K562 (cell line): ENCODE results near the gene MME. TPM values are rescaled to one million over a fixed set of nuclear protein-coding genes. Genes with fewer than 3 reads are reported as not detected.

Experiments used
- ATAC-seq: fragments of 200-7000 bp; cut with Tn5 transposase; 3 replicates; pipeline ENCODE4 v1.9.1; 2020; ENCODE audit warnings: moderate library complexity
- BruUV-seq: library from RNA; stranded (reverse); fragments of 400-500 nt; replicated peaks from 2 replicates; lab custom pipeline; 2021; lab: Mats Ljungman, UMichigan
- CTCF ChIA-PET: fragments of 300-600 bp; formaldehyde crosslinking; extraction: SDS; loops from one replicate; lab custom pipeline; 2021; ENCODE audit warnings: low intra/inter-chr PET ratio; lab: Yijun Ruan, JAX
- POLR2A ChIA-PET: fragments of 300-600, 350-650 bp; sonication (Branson Sonifier 250); formaldehyde crosslinking; extraction: SDS; loops from one replicate; lab custom pipeline; 2021; ENCODE audit warnings: antibody characterized with exemption, inconsistent platforms; lab: Yijun Ruan, JAX
- DNase-seq, 4 experiments: peaks; one replicate each; pipeline versions ENCODE4 v3.0.0 to v3.0.0-alpha.2; 2011 to 2018; ENCODE audit warnings: low spot score in 3 of 4, mixed read lengths in 3 of 4; ENCODE audit errors: extremely low read depth in 1 of 4
- FAIRE-seq: peaks from 2 replicates; lab custom pipeline; 2011; peaks lifted over from hg19 to GRCh38; lab: Jason Lieb, UNC
- H2AFZ ChIP-seq: 2 replicates; pipeline ENCODE4 v1.6.0; 2011; ENCODE audit warnings: low read depth, low read length, control low read depth, inconsistent platforms
- H3K27ac ChIP-seq: fragments of 200-600 bp; 3 replicates; pipeline ENCODE4 v1.8.0; 2011; ENCODE audit warnings: low read depth, mild to moderate bottlenecking, control low read depth, inconsistent platforms, low read length, moderate library complexity, mixed read lengths; ENCODE audit errors: extremely low read depth
- H3K27me3 ChIP-seq, 2 experiments: fragments of 300-600 bp in 1 of 2; 2 replicates in 1 of 2; 3 replicates in 1 of 2; pipeline versions ENCODE4 v1.6.0 to v1.8.0; 2011; ENCODE audit warnings: inconsistent platforms in 2 of 2, low read length in 2 of 2, mild to moderate bottlenecking in 1 of 2, mixed read lengths in 1 of 2, moderate library complexity in 1 of 2; ENCODE audit not compliant: control insufficient read depth in 2 of 2, insufficient read depth in 2 of 2
- H3K36me3 ChIP-seq: fragments of 300-600 bp; 3 replicates; pipeline ENCODE4 v1.8.0; 2011; ENCODE audit warnings: mild to moderate bottlenecking, low read length, inconsistent platforms; ENCODE audit not compliant: control insufficient read depth, insufficient read depth
- H3K4me1 ChIP-seq, 2 experiments: fragments of 200-600 bp in 1 of 2; replicated peaks in 1 of 2; 2 replicates in 1 of 2; 3 replicates in 1 of 2; pipeline versions ENCODE4 v1.5.1 to v1.8.0; 2011; ENCODE audit warnings: inconsistent platforms in 2 of 2, low read length in 2 of 2, mild to moderate bottlenecking in 1 of 2, mixed read lengths in 1 of 2, moderate library complexity in 1 of 2; ENCODE audit not compliant: control insufficient read depth in 2 of 2, insufficient read depth in 2 of 2
- H3K4me2 ChIP-seq: 2 replicates; pipeline ENCODE4 v1.6.1; 2011; ENCODE audit warnings: low read length, control low read depth, inconsistent platforms, mixed read lengths; ENCODE audit not compliant: insufficient read depth
- H3K4me3 ChIP-seq: fragments of 200-600 bp; sonication (generic), shearing (Covaris generic); 2 replicates; pipeline ENCODE4 v1.5.1; 2016; ENCODE audit warnings: control low read depth, inconsistent platforms
- H3K79me2 ChIP-seq: fragments of 200-600 bp; 3 replicates; pipeline ENCODE4 v1.8.0; 2011; ENCODE audit warnings: low read length, inconsistent platforms; ENCODE audit not compliant: control insufficient read depth, insufficient read depth
- H3K9ac ChIP-seq, 2 experiments: 2 replicates each; pipeline versions ENCODE4 v1.6.0 to v1.6.1; 2011; ENCODE audit warnings: low read depth in 2 of 2, low read length in 2 of 2, control low read depth in 1 of 2, inconsistent platforms in 1 of 2, mild to moderate bottlenecking in 1 of 2, mixed read lengths in 1 of 2; ENCODE audit not compliant: insufficient read depth in 1 of 2
- H3K9me1 ChIP-seq: one replicate; pipeline ENCODE4 v1.6.0; 2011; ENCODE audit warnings: inconsistent platforms, mild to moderate bottlenecking, low read length, moderate library complexity; ENCODE audit not compliant: control insufficient read depth, insufficient read depth
- H3K9me3 ChIP-seq: replicated peaks from 2 replicates; pipeline ENCODE4 v1.5.1; 2011; ENCODE audit warnings: low read depth, low read length, inconsistent platforms; ENCODE audit not compliant: control insufficient read depth, insufficient read depth
- H4K20me1 ChIP-seq: replicated peaks from 2 replicates; pipeline ENCODE4 v1.6.1; 2011; ENCODE audit warnings: low read length, inconsistent platforms, mixed read lengths; ENCODE audit not compliant: control insufficient read depth, insufficient read depth
- ERF ChIP-seq: fragments of 450-650 bp; formaldehyde crosslinking; IDR thresholded peaks from 2 replicates; pipeline ENCODE4 v1.4.0; 2020; ENCODE audit warnings: mild to moderate bottlenecking, mixed read lengths
- GABPB1 ChIP-seq: sonication (generic); formaldehyde crosslinking; IDR thresholded peaks from 2 replicates; pipeline ENCODE4 v1.8.0; 2022; ENCODE audit warnings: mild to moderate bottlenecking, missing genetic modification reagents
- HNRNPH1 ChIP-seq: fragments of 200-400 bp; formaldehyde crosslinking; optimal IDR thresholded peaks from 2 replicates; pipeline ENCODE3; 2017; ENCODE audit warnings: low read depth, mild to moderate bottlenecking, low read length, moderate library complexity
- KLF13 ChIP-seq: fragments of 450-650 bp; IDR thresholded peaks from 2 replicates; pipeline ENCODE4 v1.6.1; 2016; ENCODE audit warnings: missing genetic modification characterization, low read depth, mild to moderate bottlenecking, missing compliant biosample characterization, moderate library complexity, borderline replicate concordance
- POLR2G ChIP-seq: fragments of 200-400 bp; formaldehyde crosslinking; IDR thresholded peaks from 2 replicates; pipeline ENCODE4 v1.6.1; 2017; ENCODE audit warnings: low read depth, mild to moderate bottlenecking, antibody characterized with exemption, low read length, moderate library complexity
- PRDM10 ChIP-seq: fragments of 450-650 bp; IDR thresholded peaks from 2 replicates; pipeline ENCODE4 v1.6.1; 2018; ENCODE audit not compliant: partially characterized antibody
- SNRNP70 ChIP-seq: fragments of 200-400 bp; formaldehyde crosslinking; optimal IDR thresholded peaks from 2 replicates; pipeline ENCODE3; 2017; ENCODE audit warnings: low read depth, low read length
- in situ Hi-C: fragments of 300-500 bp; cut with MboI; formaldehyde crosslinking; loops from 4 replicates; pipeline ENCODE4 v1.15.0; 2018; ENCODE audit warnings: inconsistent platforms, mixed read lengths
- intact Hi-C: fragments of 100-400 bp; cut with micrococcal nuclease; formaldehyde crosslinking; loops from 2 replicates; pipeline ENCODE4 v1.14.2; 2022
- polyA plus RNA-seq, 8 experiments: library from polyadenylated mRNA; depleted of rRNA in 4 of 8; stranded (reverse) in 5 of 8; unstranded in 3 of 8; fragments of >200 nt; fragmentation: Nextera tagmentation in 2 of 8; fragmentation: Illumina TruSeq in 1 of 8; extraction: Ambion mirVana in 2 of 8; extraction: Trizol in 1 of 8; gene quantifications; 2 replicates each; pipeline versions ENCODE4 v1.2.1 to v1.2.3, GENCODE V29; 2011 to 2014; ENCODE audit warnings: inconsistent platforms in 1 of 8, missing spikeins in 1 of 8
- total RNA-seq, 7 experiments: library from RNA; depleted of rRNA in 6 of 7; stranded (reverse); fragments of >200 nt in 6 of 7; fragmentation: Illumina TruSeq in 2 of 7; extraction: Trizol in 2 of 7; gene quantifications; 2 replicates each; pipeline versions ENCODE4 v1.2.1 to v1.2.3, GENCODE V29; 2011 to 2021; ENCODE audit warnings: low replicate concordance in 1 of 7
- TF ChIP-seq, protein P1 (sequence below): sonication (generic); formaldehyde crosslinking; IDR thresholded peaks from 2 replicates; pipeline ENCODE4 v1.8.1; 2022; ENCODE audit warnings: missing genetic modification reagents

MME gene
- total and polyA plus RNA-seq, 9 of the 15 experiments (the other 6 are each of a cell fraction or from before 2014, with no cell fraction given): 0.80 to 8.6 (median 2.5) TPM

- no peak for TF ChIP-seq POLR2G
- TF ChIP-seq, all 486 proteins: peak for 15
Observed at GRCh38 chr3:155038203-155038554, 41.9 kb upstream of the MME start (continued).

DNA sequence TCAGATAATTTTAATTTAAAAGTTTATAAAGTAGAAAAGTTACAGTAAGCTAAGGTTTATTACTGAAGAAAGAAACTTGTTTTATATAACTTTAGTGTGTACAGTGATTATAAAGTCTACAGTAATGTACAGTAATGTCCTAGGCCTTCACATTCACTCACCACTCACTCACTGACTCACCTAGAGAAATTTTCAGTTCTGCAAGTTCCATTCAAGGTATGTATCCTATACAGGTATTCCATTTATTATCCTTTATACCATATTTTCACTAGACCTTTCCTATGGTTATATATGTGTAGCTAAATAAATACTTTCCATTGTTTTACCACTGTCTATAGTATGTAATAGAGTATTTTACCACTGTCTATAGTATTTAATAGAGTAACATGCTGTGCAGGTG is 33.2 kb upstream of the MME start:
- Histone ChIP-seq H2AFZ (no peak overlapping the region), H3K4me1 (no peaks in the 10 kb centered on the region)
- no peak for FAIRE-seq

More for the DNA sequence above, 33.2 kb upstream of the MME start:
- in situ Hi-C loops (no loop called here), intact Hi-C loops (no loop called here)
- peaks cover 4% of the 10 kb centered on the region for H3K9me3 ChIP-seq
- no TSS peak for BruUV-seq
- no peaks in the 10 kb centered on the region for H3K79me2 ChIP-seq
- POLR2A ChIA-PET: interaction anchor here (0.6 kb wide), 1 partner anchor 16 kb away, joined by 3 read pairs; no protein-coding TSS in a partner anchor
- no peak overlapping the region for H3K4me3 ChIP-seq
- CTCF ChIA-PET: no interaction called here
- no peaks in the 10 kb centered on the region for H3K9me1 ChIP-seq
- no peak overlapping the region for H3K4me2 ChIP-seq
- no peak for ATAC-seq
- H3K27ac ChIP-seq: no peak overlapping the region
- H3K27me3 ChIP-seq: no peaks in the 10 kb centered on the region
- TF ChIP-seq, protein P1, sequence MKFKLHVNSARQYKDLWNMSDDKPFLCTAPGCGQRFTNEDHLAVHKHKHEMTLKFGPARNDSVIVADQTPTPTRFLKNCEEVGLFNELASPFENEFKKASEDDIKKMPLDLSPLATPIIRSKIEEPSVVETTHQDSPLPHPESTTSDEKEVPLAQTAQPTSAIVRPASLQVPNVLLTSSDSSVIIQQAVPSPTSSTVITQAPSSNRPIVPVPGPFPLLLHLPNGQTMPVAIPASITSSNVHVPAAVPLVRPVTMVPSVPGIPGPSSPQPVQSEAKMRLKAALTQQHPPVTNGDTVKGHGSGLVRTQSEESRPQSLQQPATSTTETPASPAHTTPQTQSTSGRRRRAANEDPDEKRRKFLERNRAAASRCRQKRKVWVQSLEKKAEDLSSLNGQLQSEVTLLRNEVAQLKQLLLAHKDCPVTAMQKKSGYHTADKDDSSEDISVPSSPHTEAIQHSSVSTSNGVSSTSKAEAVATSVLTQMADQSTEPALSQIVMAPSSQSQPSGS: no peak
- TF ChIP-seq GABPB1 (no peak), SNRNP70 (no peak), KLF13 (tag) (no peak), HNRNPH1 (no peak), PRDM10 (no peak), ERF (CRISPR knock-in tag) (no peak)
- TF ChIP-seq, all 486 proteins: peak for 0
- no peak for DNase-seq
- H3K36me3 ChIP-seq: no peaks in the 10 kb centered on the region
- no peak overlapping the region for H3K9ac ChIP-seq
- no peaks in the 10 kb centered on the region for H4K20me1 ChIP-seq
